ENCODE results near the gene TGFBR3L.

- TF ChIP-seq BHLHE40 (IDR thresholded peaks at IDR 0.05; ENCODE audit: low read depth, low read length) (no peak), CTCF (conservative IDR thresholded peaks at IDR 0.05; ENCODE audit: low read depth, low read length) (no peak), POLR2A (IDR thresholded peaks at IDR 0.05; ENCODE audit: low read depth, low read length) (no peak), ELK1 (IDR thresholded peaks at IDR 0.05; ENCODE audit: borderline replicate concordance, low read depth, low read length) (no peak)
Measured at GRCh38 chr19:7918615-7919421, 4.2 kb downstream of the TGFBR3L start.

Measured in IMR-90 (cell line).